ENCODE data around the gene HSD17B1. TPM values are rescaled to one million over a fixed set of nuclear protein-coding genes. Genes with fewer than 3 reads are reported as not detected.

Gene HSD17B1
- total and polyA plus RNA-seq, 2 of the 13 experiments (the other 11 are each of a cell fraction or from before 2014, with no cell fraction given) = 0.54 to 0.93 TPM

GRCh38 chr17:42541041-42541833 is 11.5 kb upstream of the HSD17B1 start (continued):
- TF ChIP-seq ZHX2 (IDR thresholded peaks at IDR 0.05; ENCODE audit: low read depth) (peak; percentile 78; the same call in 1 of the 2 replicates), ZHX2 (CRISPR knock-in tag; IDR thresholded peaks at IDR 0.05; ENCODE audit: borderline replicate concordance) (no peak), TEF (CRISPR knock-in tag; IDR thresholded peaks at IDR 0.05) (no peak), ELF1 (CRISPR knock-in tag; IDR thresholded peaks at IDR 0.05) (peak; percentile 83), ZNF496 (CRISPR knock-in tag; IDR thresholded peaks at IDR 0.05; ENCODE audit: insufficient replicate concordance) (no peak), ATF2 (CRISPR knock-in tag; IDR thresholded peaks at IDR 0.05) (peak; percentile 70; the same call in 1 of the 2 replicates), DZIP1 (CRISPR knock-in tag; IDR thresholded peaks at IDR 0.05) (peak; percentile 83; the same call in 1 of the 2 replicates), JDP2 (CRISPR knock-in tag; IDR thresholded peaks at IDR 0.05; ENCODE audit: borderline replicate concordance) (no peak), ZNF160 (CRISPR knock-in tag; IDR thresholded peaks at IDR 0.05) (no peak; the same call in 1 of the 2 replicates), POLR2G (IDR thresholded peaks at IDR 0.05; ENCODE audit: low read depth, low read length) (peak; percentile 77), MAFF (IDR thresholded peaks at IDR 0.05; ENCODE audit: low read depth, low read length) (peak; percentile 25; the same call in 1 of the 2 replicates), GATAD1 (CRISPR knock-in tag; IDR thresholded peaks at IDR 0.05) (peak; percentile 80), ZNF430 (CRISPR knock-in tag; IDR thresholded peaks at IDR 0.05) (peak; percentile 86; the same call in 1 of the 2 replicates), HIC2 (CRISPR knock-in tag; IDR thresholded peaks at IDR 0.05; ENCODE audit: low read depth) (peak; percentile 69; the same call in 1 of the 2 replicates), ZNF749 (CRISPR knock-in tag; IDR thresholded peaks at IDR 0.05; ENCODE audit: borderline replicate concordance) (0 out of 2 replicates have a peak, but pooled peaks have one; percentile 60)
